GM12878 (cell line): ENCODE measurements around the gene RETN. TPM values are rescaled to one million over a fixed set of nuclear protein-coding genes. Genes with fewer than 3 reads are reported as not detected.

Experiments used
- ATAC-seq: fragments of 200-7000 bp; cut with Tn5 transposase; 3 replicates; pipeline ENCODE4 v1.9.1; 2020; ENCODE audit warnings: mild to moderate bottlenecking, moderate library complexity
- BruUV-seq: library from RNA; stranded (reverse); fragments of 400-500 nt; replicated peaks from 2 replicates; lab custom pipeline; 2021; lab: Mats Ljungman, UMichigan
- CTCF ChIA-PET: fragments of 300-600 bp; sonication (Branson Sonifier 250); formaldehyde crosslinking; extraction: SDS; loops from one replicate; lab custom pipeline; 2021; ENCODE audit warnings: inconsistent platforms; lab: Yijun Ruan, JAX
- POLR2A ChIA-PET: fragments of 350-600 bp; formaldehyde crosslinking; extraction: SDS; loops from one replicate; lab custom pipeline; 2021; ENCODE audit warnings: inconsistent platforms; lab: Charles Lee
- RAD21 ChIA-PET: fragments of 300-600 bp; sonication (Branson Sonifier 250); formaldehyde crosslinking; loops from one replicate; lab custom pipeline; 2023; ENCODE audit warnings: antibody characterized with exemption; ENCODE audit not compliant: unreplicated experiment; lab: Charles Lee
- SMC1A ChIA-PET: fragments of 300-600 bp; sonication (Branson Sonifier 250); formaldehyde crosslinking; loops from one replicate; lab custom pipeline; 2023; ENCODE audit not compliant: unreplicated experiment, uncharacterized antibody; lab: Charles Lee
- DNase-seq: peaks from one replicate; pipeline ENCODE4 v3.0.0-alpha.2; 2011; ENCODE audit warnings: low read depth, low spot score
- FAIRE-seq: peaks from 3 replicates; lab custom pipeline; 2011; peaks lifted over from hg19 to GRCh38; lab: Jason Lieb, UNC
- H2AFZ ChIP-seq: 2 replicates; pipeline ENCODE4 v1.6.0; 2011; ENCODE audit warnings: low read depth, low read length, control low read depth; ENCODE audit not compliant: control insufficient read depth
- H3K27ac ChIP-seq: 2 replicates; pipeline ENCODE4 v1.5.1; 2011; ENCODE audit warnings: control low read depth; ENCODE audit not compliant: control insufficient read depth, insufficient read depth
- H3K27me3 ChIP-seq, 2 experiments: replicated peaks in 1 of 2; 2 replicates each; pipeline versions ENCODE4 v1.6.0 to v1.6.1; 2011; ENCODE audit warnings: low read length in 1 of 2; ENCODE audit not compliant: control insufficient read depth in 2 of 2, insufficient read depth in 2 of 2
- H3K36me3 ChIP-seq, 2 experiments: 2 replicates each; pipeline ENCODE4 v1.5.1; 2011; ENCODE audit warnings: low read length in 1 of 2; ENCODE audit not compliant: control insufficient read depth in 2 of 2, insufficient read depth in 2 of 2
- H3K4me1 ChIP-seq: 2 replicates; pipeline ENCODE4 v1.6.1; 2011; ENCODE audit warnings: mild to moderate bottlenecking, low read length, moderate library complexity, mixed read lengths; ENCODE audit not compliant: control insufficient read depth, insufficient read depth
- H3K4me2 ChIP-seq: 2 replicates; pipeline ENCODE4 v1.6.0; 2011; ENCODE audit warnings: control low read depth; ENCODE audit not compliant: control insufficient read depth, insufficient read depth
- H3K4me3 ChIP-seq: fragments of 200-600 bp; sonication (generic); 2 replicates; pipeline ENCODE4 v1.5.1; 2016
- H3K79me2 ChIP-seq: 2 replicates; pipeline ENCODE4 v1.6.0; 2011; ENCODE audit warnings: low read length; ENCODE audit not compliant: control insufficient read depth, insufficient read depth
- H3K9ac ChIP-seq: 2 replicates; pipeline ENCODE4 v1.8.0; 2011; ENCODE audit warnings: low read length, control low read depth, mixed read lengths; ENCODE audit not compliant: control insufficient read depth, insufficient read depth
- H3K9me3 ChIP-seq: replicated peaks from 3 replicates; pipeline ENCODE4 v1.5.1; 2011; ENCODE audit warnings: mild to moderate bottlenecking, low read length; ENCODE audit not compliant: control insufficient read depth, insufficient read depth
- H4K20me1 ChIP-seq: 2 replicates; pipeline ENCODE4 v1.6.0; 2011; ENCODE audit not compliant: control insufficient read depth, insufficient read depth
- BACH1 ChIP-seq: fragments of 450-650 bp; IDR thresholded peaks from 2 replicates; pipeline ENCODE4 v1.6.1; 2017; ENCODE audit warnings: mild to moderate bottlenecking, borderline replicate concordance
- BRCA1 ChIP-seq: IDR thresholded peaks from 2 replicates; pipeline ENCODE4 v1.6.1; 2011; ENCODE audit warnings: low read depth, low read length, improper control_type of control experiment
- DPF2 ChIP-seq: fragments of 450-650 bp; IDR thresholded peaks from 2 replicates; pipeline ENCODE4 v1.6.1; 2017; ENCODE audit warnings: mild to moderate bottlenecking
- JUNB ChIP-seq: IDR thresholded peaks from 2 replicates; pipeline ENCODE4 v1.6.1; 2016; ENCODE audit warnings: antibody characterized with exemption, mild to moderate bottlenecking
- RAD21 ChIP-seq: IDR thresholded peaks from 2 replicates; pipeline ENCODE4 v1.6.1; 2011; ENCODE audit warnings: mild to moderate bottlenecking, low read depth, low read length, moderate library complexity; ENCODE audit not compliant: insufficient read depth
- TBL1XR1 ChIP-seq: IDR thresholded peaks from 2 replicates; pipeline ENCODE4 v1.6.1; 2012; ENCODE audit warnings: low read depth, low read length, improper control_type of control experiment
- ZBTB40 ChIP-seq: fragments of 450-650 bp; IDR thresholded peaks from 2 replicates; pipeline ENCODE4 v1.6.1; 2016; ENCODE audit warnings: mild to moderate bottlenecking, moderate library complexity, borderline replicate concordance
- WGBS: methylation state at CpG from one replicate; pipeline ENCODE4 v1.1.6; 2016; ENCODE audit warnings: low lambda C conversion rate; ENCODE audit not compliant: insufficient replicate concordance, insufficient coverage; ENCODE audit errors: missing lambda C conversion rate; 5-methylcytosine and 5-hydroxymethylcytosine counted together
- in situ Hi-C: fragments of 300-500 bp; cut with MboI; formaldehyde crosslinking; loops from 9 replicates; pipeline ENCODE4 v1.14.3; 2018; ENCODE audit warnings: mixed read lengths
- intact Hi-C: fragments of 100-400 bp; cut with micrococcal nuclease; formaldehyde crosslinking; loops from one replicate; pipeline ENCODE4 v1.14.2; 2022; ENCODE audit not compliant: unreplicated experiment
- polyA plus RNA-seq, 11 experiments: library from polyadenylated mRNA; depleted of rRNA in 4 of 11; unstranded in 6 of 11; stranded (reverse) in 5 of 11; fragments of >200 nt; fragmentation: Nextera tagmentation in 4 of 11; fragmentation: Illumina TruSeq in 1 of 11; extraction: Ambion mirVana in 4 of 11; extraction: Trizol in 1 of 11; gene quantifications; 1 replicate in 1 of 11; 2 replicates in 10 of 11; pipeline versions ENCODE4 v1.2.1 to v1.2.3, GENCODE V29; 2011 to 2016; ENCODE audit warnings: inconsistent platforms in 2 of 11, missing spikeins in 2 of 11, low read depth in 1 of 11
- total RNA-seq, 4 experiments: library from RNA; depleted of rRNA in 3 of 4; stranded (reverse); fragments of >200 nt in 3 of 4; fragmentation: Illumina TruSeq in 1 of 4; extraction: Trizol in 1 of 4; gene quantifications; 2 replicates each; pipeline versions ENCODE4 v1.2.1 to v1.2.3, GENCODE V29; 2013 to 2021
- TF ChIP-seq, protein P1 (sequence below): fragments of 450-650 bp; IDR thresholded peaks from 2 replicates; pipeline ENCODE4 v1.6.1; 2018; ENCODE audit warnings: mild to moderate bottlenecking, low read depth, moderate library complexity; ENCODE audit not compliant: partially characterized antibody
- TF ChIP-seq, protein P2 (sequence below): IDR thresholded peaks from 2 replicates; pipeline ENCODE4 v1.6.1; 2012; ENCODE audit warnings: low read depth, low read length, improper control_type of control experiment
- TF ChIP-seq, protein P3 (sequence below): fragments of 450-650 bp; IDR thresholded peaks from 2 replicates; pipeline ENCODE4 v1.6.1; 2017; ENCODE audit warnings: mild to moderate bottlenecking, moderate library complexity

RETN gene
- total and polyA plus RNA-seq, 10 of the 15 experiments (the other 5 are each of a cell fraction or from before 2014, with no cell fraction given) = 0.26 TPM; not detected in 9

GRCh38 chr19:7654401-7654800, 14.4 kb upstream of the RETN start:
- no peak for DNase-seq
- no peak for FAIRE-seq
- intact Hi-C loops = no loop called here
- no peak overlapping the region for H3K27ac ChIP-seq
- RAD21 ChIA-PET = interaction anchor here (1.6 kb wide), 1 partner anchor 146 kb away, joined by 8 read pairs; no protein-coding TSS in a partner anchor
- no peaks in the 10 kb centered on the region for H3K79me2 ChIP-seq
- H2AFZ ChIP-seq = no peak overlapping the region
- in situ Hi-C loops = no loop called here
- TF ChIP-seq RAD21 (no peak), TBL1XR1 (no peak), ZBTB40 (no peak), JUNB (no peak), DPF2 (no peak), BRCA1 (no peak), BACH1 (no peak)
- TF ChIP-seq, protein P1, sequence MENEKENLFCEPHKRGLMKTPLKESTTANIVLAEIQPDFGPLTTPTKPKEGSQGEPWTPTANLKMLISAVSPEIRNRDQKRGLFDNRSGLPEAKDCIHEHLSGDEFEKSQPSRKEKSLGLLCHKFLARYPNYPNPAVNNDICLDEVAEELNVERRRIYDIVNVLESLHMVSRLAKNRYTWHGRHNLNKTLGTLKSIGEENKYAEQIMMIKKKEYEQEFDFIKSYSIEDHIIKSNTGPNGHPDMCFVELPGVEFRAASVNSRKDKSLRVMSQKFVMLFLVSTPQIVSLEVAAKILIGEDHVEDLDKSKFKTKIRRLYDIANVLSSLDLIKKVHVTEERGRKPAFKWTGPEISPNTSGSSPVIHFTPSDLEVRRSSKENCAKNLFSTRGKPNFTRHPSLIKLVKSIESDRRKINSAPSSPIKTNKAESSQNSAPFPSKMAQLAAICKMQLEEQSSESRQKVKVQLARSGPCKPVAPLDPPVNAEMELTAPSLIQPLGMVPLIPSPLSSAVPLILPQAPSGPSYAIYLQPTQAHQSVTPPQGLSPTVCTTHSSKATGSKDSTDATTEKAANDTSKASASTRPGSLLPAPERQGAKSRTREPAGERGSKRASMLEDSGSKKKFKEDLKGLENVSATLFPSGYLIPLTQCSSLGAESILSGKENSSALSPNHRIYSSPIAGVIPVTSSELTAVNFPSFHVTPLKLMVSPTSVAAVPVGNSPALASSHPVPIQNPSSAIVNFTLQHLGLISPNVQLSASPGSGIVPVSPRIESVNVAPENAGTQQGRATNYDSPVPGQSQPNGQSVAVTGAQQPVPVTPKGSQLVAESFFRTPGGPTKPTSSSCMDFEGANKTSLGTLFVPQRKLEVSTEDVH = no peak
- TF ChIP-seq, protein P2, sequence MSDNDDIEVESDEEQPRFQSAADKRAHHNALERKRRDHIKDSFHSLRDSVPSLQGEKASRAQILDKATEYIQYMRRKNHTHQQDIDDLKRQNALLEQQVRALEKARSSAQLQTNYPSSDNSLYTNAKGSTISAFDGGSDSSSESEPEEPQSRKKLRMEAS = no peak
- TF ChIP-seq, protein P3, sequence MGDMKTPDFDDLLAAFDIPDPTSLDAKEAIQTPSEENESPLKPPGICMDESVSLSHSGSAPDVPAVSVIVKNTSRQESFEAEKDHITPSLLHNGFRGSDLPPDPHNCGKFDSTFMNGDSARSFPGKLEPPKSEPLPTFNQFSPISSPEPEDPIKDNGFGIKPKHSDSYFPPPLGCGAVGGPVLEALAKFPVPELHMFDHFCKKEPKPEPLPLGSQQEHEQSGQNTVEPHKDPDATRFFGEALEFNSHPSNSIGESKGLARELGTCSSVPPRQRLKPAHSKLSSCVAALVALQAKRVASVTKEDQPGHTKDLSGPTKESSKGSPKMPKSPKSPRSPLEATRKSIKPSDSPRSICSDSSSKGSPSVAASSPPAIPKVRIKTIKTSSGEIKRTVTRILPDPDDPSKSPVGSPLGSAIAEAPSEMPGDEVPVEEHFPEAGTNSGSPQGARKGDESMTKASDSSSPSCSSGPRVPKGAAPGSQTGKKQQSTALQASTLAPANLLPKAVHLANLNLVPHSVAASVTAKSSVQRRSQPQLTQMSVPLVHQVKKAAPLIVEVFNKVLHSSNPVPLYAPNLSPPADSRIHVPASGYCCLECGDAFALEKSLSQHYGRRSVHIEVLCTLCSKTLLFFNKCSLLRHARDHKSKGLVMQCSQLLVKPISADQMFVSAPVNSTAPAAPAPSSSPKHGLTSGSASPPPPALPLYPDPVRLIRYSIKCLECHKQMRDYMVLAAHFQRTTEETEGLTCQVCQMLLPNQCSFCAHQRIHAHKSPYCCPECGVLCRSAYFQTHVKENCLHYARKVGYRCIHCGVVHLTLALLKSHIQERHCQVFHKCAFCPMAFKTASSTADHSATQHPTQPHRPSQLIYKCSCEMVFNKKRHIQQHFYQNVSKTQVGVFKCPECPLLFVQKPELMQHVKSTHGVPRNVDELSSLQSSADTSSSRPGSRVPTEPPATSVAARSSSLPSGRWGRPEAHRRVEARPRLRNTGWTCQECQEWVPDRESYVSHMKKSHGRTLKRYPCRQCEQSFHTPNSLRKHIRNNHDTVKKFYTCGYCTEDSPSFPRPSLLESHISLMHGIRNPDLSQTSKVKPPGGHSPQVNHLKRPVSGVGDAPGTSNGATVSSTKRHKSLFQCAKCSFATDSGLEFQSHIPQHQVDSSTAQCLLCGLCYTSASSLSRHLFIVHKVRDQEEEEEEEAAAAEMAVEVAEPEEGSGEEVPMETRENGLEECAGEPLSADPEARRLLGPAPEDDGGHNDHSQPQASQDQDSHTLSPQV = no peak
- H3K4me1 ChIP-seq = peaks cover 20% of the 10 kb centered on the region
- SMC1A ChIA-PET = interaction anchor here (1.6 to 3.5 kb wide), 2 partner anchors 117 to 145 kb away, joined by 5 to 20 read pairs; no protein-coding TSS in a partner anchor
- POLR2A ChIA-PET = no interaction called here
- no peaks in the 10 kb centered on the region; a peak in 1 of 4 replicates for H3K27me3 ChIP-seq
- H4K20me1 ChIP-seq = no peaks in the 10 kb centered on the region
- no peak for ATAC-seq
- no peaks in the 10 kb centered on the region for H3K36me3 ChIP-seq
- no peak overlapping the region for H3K9ac ChIP-seq
- CTCF ChIA-PET = interaction anchor here (1.3 to 1.8 kb wide), 3 partner anchors 26 to 145 kb away, joined by 4 to 9 read pairs (median 5); partner anchors contain the start of gene TRAPPC5
- H3K4me2 ChIP-seq = no peak overlapping the region
- BruUV-seq = no TSS peak
- no peak overlapping the region for H3K4me3 ChIP-seq
- 75% methylated on average over 8 of the region's 8 CpGs for WGBS
- no peaks in the 10 kb centered on the region for H3K9me3 ChIP-seq
